H1 (cell line): ENCODE data around the gene GLUD1. TPM values are rescaled to one million over a fixed set of nuclear protein-coding genes. Genes with fewer than 3 reads are reported as not detected.

Source experiments
- CTCF ChIA-PET: fragments of 300-600 bp; sonication (Branson Sonifier 250); formaldehyde crosslinking; loops from one replicate; lab custom pipeline; 2021; ENCODE audit not compliant: partially characterized antibody; lab: Charles Lee
- POLR2A ChIA-PET: fragments of 300-600 bp; sonication (Branson Sonifier 250); formaldehyde crosslinking; loops from one replicate; lab custom pipeline; 2021; ENCODE audit warnings: inconsistent platforms; ENCODE audit not compliant: partially characterized antibody; lab: Charles Lee
- DNase-seq, 2 experiments: peaks; one replicate each; pipeline versions ENCODE4 v3.0.0 to v3.0.0-alpha.2; 2010 to 2022; ENCODE audit warnings: low spot score in 2 of 2, low read depth in 1 of 2, mixed read lengths in 1 of 2
- FAIRE-seq: peaks from 2 replicates; lab custom pipeline; 2011; peaks lifted over from hg19 to GRCh38; lab: Jason Lieb, UNC
- H2AFZ ChIP-seq: 2 replicates; pipeline ENCODE4 v1.8.1; 2012; ENCODE audit warnings: low read length, inconsistent platforms
- H2AK5ac ChIP-seq: 2 replicates; pipeline ENCODE4 v1.6.1; 2013; ENCODE audit warnings: low read depth, low read length
- H2BK120ac ChIP-seq: replicated peaks from 2 replicates; pipeline ENCODE3; 2013; ENCODE audit warnings: low read depth, low read length, inconsistent platforms
- H2BK12ac ChIP-seq: 2 replicates; pipeline ENCODE4 v1.6.1; 2013; ENCODE audit warnings: low read depth, low read length
- H2BK15ac ChIP-seq: 2 replicates; pipeline ENCODE4 v1.6.1; 2013; ENCODE audit warnings: low read length
- H2BK20ac ChIP-seq: 2 replicates; pipeline ENCODE4 v1.6.1; 2013; ENCODE audit warnings: low read length
- H2BK5ac ChIP-seq: 2 replicates; pipeline ENCODE4 v1.6.1; 2013; ENCODE audit warnings: low read depth, low read length
- H3K14ac ChIP-seq: 2 replicates; pipeline ENCODE4 v1.6.1; 2013; ENCODE audit warnings: inconsistent platforms; ENCODE audit not compliant: insufficient read length
- H3K18ac ChIP-seq: 2 replicates; pipeline ENCODE4 v1.6.1; 2013; ENCODE audit warnings: low read length; ENCODE audit errors: extremely low read depth
- H3K23ac ChIP-seq: 2 replicates; pipeline ENCODE4 v1.6.1; 2013; ENCODE audit warnings: inconsistent platforms; ENCODE audit not compliant: insufficient read length
- H3K23me2 ChIP-seq: 2 replicates; pipeline ENCODE4 v1.6.1; 2013; ENCODE audit warnings: low read depth, low read length
- H3K27ac ChIP-seq: 2 replicates; pipeline ENCODE4 v1.6.1; 2011; ENCODE audit warnings: low read depth, low read length, inconsistent platforms
- H3K27me3 ChIP-seq, 4 experiments: replicated peaks in 1 of 4; 1 replicate in 1 of 4; 2 replicates in 3 of 4; pipeline versions ENCODE4 v1.6.1 to v1.8.1; 2011 to 2013; ENCODE audit warnings: low read length in 3 of 4, mild to moderate bottlenecking in 3 of 4, inconsistent platforms in 2 of 4, mixed read lengths in 2 of 4, moderate library complexity in 1 of 4; ENCODE audit not compliant: control insufficient read depth in 3 of 4, insufficient read depth in 3 of 4; ENCODE audit errors: extremely low read depth in 1 of 4
- H3K36me3 ChIP-seq, 4 experiments: 2 replicates each; pipeline versions ENCODE4 v1.6.1 to v1.8.1; 2011 to 2013; ENCODE audit warnings: mild to moderate bottlenecking in 4 of 4, low read length in 3 of 4, moderate library complexity in 2 of 4, control low read depth in 1 of 4, inconsistent platforms in 1 of 4; ENCODE audit not compliant: insufficient read depth in 4 of 4, control insufficient read depth in 2 of 4
- H3K4ac ChIP-seq: replicated peaks from 2 replicates; pipeline ENCODE3; 2013; ENCODE audit warnings: low read length, low read depth, mixed read lengths, inconsistent platforms; ENCODE audit not compliant: insufficient read length
- H3K4me1 ChIP-seq, 4 experiments: replicated peaks in 1 of 4; 1 replicate in 1 of 4; 2 replicates in 3 of 4; pipeline versions ENCODE4 v1.6.1 to v1.8.1; 2011 to 2013; ENCODE audit warnings: low read length in 3 of 4, inconsistent platforms in 2 of 4, mixed read lengths in 1 of 4; ENCODE audit not compliant: insufficient read depth in 4 of 4, control insufficient read depth in 3 of 4
- H3K4me2 ChIP-seq, 2 experiments: 2 replicates each; pipeline versions ENCODE4 v1.6.1 to v1.8.1; 2011 to 2013; ENCODE audit warnings: low read depth in 2 of 2, low read length in 2 of 2, control low read depth in 1 of 2, inconsistent platforms in 1 of 2, mild to moderate bottlenecking in 1 of 2; ENCODE audit not compliant: insufficient read depth in 1 of 2
- H3K4me3 ChIP-seq, 4 experiments: fragments of 200-600, 300-600 bp in 1 of 4; sonication (generic), shearing (Covaris generic), sonication (Bioruptor Twin) in 1 of 4; 2 replicates each; pipeline versions ENCODE4 v1.5.1 to v1.8.1; 2011 to 2016; ENCODE audit warnings: low read length in 4 of 4, low read depth in 3 of 4, control low read depth in 2 of 4, inconsistent platforms in 2 of 4, mild to moderate bottlenecking in 2 of 4, mixed read lengths in 1 of 4, moderate library complexity in 1 of 4; ENCODE audit not compliant: insufficient read depth in 2 of 4; ENCODE audit errors: extremely low read depth in 1 of 4
- H3K56ac ChIP-seq: replicated peaks from 2 replicates; pipeline ENCODE3; 2013; ENCODE audit warnings: low read depth, mild to moderate bottlenecking, mixed read lengths, low read length, inconsistent platforms; ENCODE audit not compliant: insufficient read length
- H3K79me1 ChIP-seq: 2 replicates; pipeline ENCODE4 v1.6.1; 2013; ENCODE audit warnings: low read depth, low read length, control low read depth
- H3K79me2 ChIP-seq, 2 experiments: 2 replicates each; pipeline versions ENCODE4 v1.6.1 to v1.8.1; 2012 to 2013; ENCODE audit warnings: low read length in 2 of 2, mild to moderate bottlenecking in 2 of 2, inconsistent platforms in 1 of 2; ENCODE audit not compliant: insufficient read depth in 2 of 2, control insufficient read depth in 1 of 2
- H3K9ac ChIP-seq, 4 experiments: replicated peaks in 1 of 4; 1 replicate in 1 of 4; 2 replicates in 3 of 4; pipeline versions ENCODE4 v1.6.1 to v1.8.1; 2011 to 2013; ENCODE audit warnings: low read depth in 3 of 4, low read length in 3 of 4, control low read depth in 2 of 4, mild to moderate bottlenecking in 2 of 4, moderate library complexity in 2 of 4, inconsistent platforms in 1 of 4; ENCODE audit errors: extremely low read depth in 1 of 4
- H3K9me3 ChIP-seq, 2 experiments: 2 replicates each; pipeline versions ENCODE4 v1.6.1 to v1.8.1; 2012 to 2013; ENCODE audit warnings: mild to moderate bottlenecking in 2 of 2, moderate library complexity in 2 of 2, control low read depth in 1 of 2, inconsistent platforms in 1 of 2, low read depth in 1 of 2, low read length in 1 of 2, mixed read lengths in 1 of 2; ENCODE audit not compliant: insufficient read depth in 2 of 2
- H4K20me1 ChIP-seq, 2 experiments: replicated peaks in 1 of 2; 2 replicates each; pipeline versions ENCODE3 to v1.8.1; 2011 to 2013; ENCODE audit warnings: inconsistent platforms in 2 of 2, low read length in 2 of 2, mild to moderate bottlenecking in 1 of 2; ENCODE audit not compliant: insufficient read depth in 2 of 2, control insufficient read depth in 1 of 2
- H4K5ac ChIP-seq: 2 replicates; pipeline ENCODE4 v1.6.1; 2013; ENCODE audit warnings: low read length, low read depth, mixed read lengths, inconsistent platforms; ENCODE audit not compliant: insufficient read length
- H4K8ac ChIP-seq: 2 replicates; pipeline ENCODE4 v1.8.0; 2013; ENCODE audit warnings: mild to moderate bottlenecking, moderate library complexity, low read length, inconsistent platforms; ENCODE audit not compliant: insufficient read depth; ENCODE audit errors: extremely low read depth
- H4K91ac ChIP-seq: replicated peaks from 2 replicates; pipeline ENCODE3; 2013; ENCODE audit warnings: low read length, mixed read lengths, inconsistent platforms; ENCODE audit not compliant: insufficient read length
- CTBP2 ChIP-seq: IDR thresholded peaks from 2 replicates; pipeline ENCODE4 v1.7.0; 2011; ENCODE audit warnings: borderline replicate concordance, mild to moderate bottlenecking, moderate library complexity, mixed read lengths, low read length; ENCODE audit not compliant: insufficient read depth, insufficient read length
- EP300 ChIP-seq, 2 experiments: IDR thresholded peaks; 1 replicate in 1 of 2; 2 replicates in 1 of 2; pipeline ENCODE4 v1.6.1; 2011 to 2012; ENCODE audit warnings: low read depth in 2 of 2, low read length in 2 of 2, mild to moderate bottlenecking in 2 of 2, borderline replicate concordance in 1 of 2, inconsistent platforms in 1 of 2, moderate library complexity in 1 of 2
- GTF2F1 ChIP-seq: IDR thresholded peaks from 2 replicates; pipeline ENCODE4 v1.6.1; 2012; ENCODE audit warnings: low read depth, low read length, improper control_type of control experiment, borderline replicate concordance
- KDM5A ChIP-seq: fragments of 200-600 bp; IDR thresholded peaks from 2 replicates; pipeline ENCODE4 v1.7.1; 2012; ENCODE audit warnings: mild to moderate bottlenecking, low read length, inconsistent platforms, mixed read lengths
- RAD21 ChIP-seq, 2 experiments: IDR thresholded peaks in 1 of 2; conservative IDR thresholded peaks in 1 of 2; 2 replicates each; pipeline ENCODE4 v1.6.1; 2011; ENCODE audit warnings: low read depth in 2 of 2, low read length in 2 of 2, improper control_type of control experiment in 1 of 2, inconsistent platforms in 1 of 2, mild to moderate bottlenecking in 1 of 2, moderate library complexity in 1 of 2
- RBBP5 ChIP-seq: IDR thresholded peaks from 2 replicates; pipeline ENCODE4 v1.7.1; 2012; ENCODE audit warnings: low read depth, mild to moderate bottlenecking, inconsistent platforms, low read length, moderate library complexity, borderline replicate concordance
- RNF2 ChIP-seq: fragments of 200-900, 300-1000 bp; sonication (generic); IDR thresholded peaks from 2 replicates; pipeline ENCODE4 v1.7.1; 2016; ENCODE audit warnings: borderline replicate concordance, low read depth, mild to moderate bottlenecking, antibody characterized with exemption, low read length; ENCODE audit not compliant: poor library complexity, severe bottlenecking; ENCODE audit errors: missing control alignments
- SUZ12 ChIP-seq: fragments of 200-600 bp; sonication (generic); IDR thresholded peaks from 2 replicates; pipeline ENCODE4 v1.6.1; 2012; ENCODE audit warnings: mild to moderate bottlenecking, inconsistent platforms, low read length, moderate library complexity, mixed read lengths
- ZNF274 ChIP-seq: IDR thresholded peaks from 2 replicates; pipeline ENCODE4 v1.7.0; 2012; ENCODE audit warnings: low read length, borderline replicate concordance; ENCODE audit errors: extremely low read depth
- WGBS, 2 experiments: shearing (Covaris generic) in 1 of 2; methylation state at CpG; one replicate each; pipeline versions ENCODE4 v1.1.6 to v1.1.7; 2013 to 2015; ENCODE audit warnings: low lambda C conversion rate in 2 of 2, mixed read lengths in 2 of 2, inconsistent platforms in 1 of 2, low coverage in 1 of 2, missing lambda C conversion rate in 1 of 2; ENCODE audit not compliant: insufficient replicate concordance in 2 of 2, insufficient coverage in 1 of 2, insufficient read length in 1 of 2; ENCODE audit errors: extremely low coverage in 1 of 2, missing lambda C conversion rate in 1 of 2; 5-methylcytosine and 5-hydroxymethylcytosine counted together
- polyA plus RNA-seq, 7 experiments: library from polyadenylated mRNA; depleted of rRNA in 3 of 7; stranded (reverse) in 5 of 7; unstranded in 2 of 7; fragments of >200 nt in 5 of 7; fragments of 200-250 nt in 2 of 7; gene quantifications; 1 replicate in 5 of 7; 2 replicates in 1 of 7; 4 replicates in 1 of 7; pipeline versions ENCODE4 v1.2.1 to v1.2.3, GENCODE V29; 2011 to 2013; ENCODE audit warnings: missing spikeins in 2 of 7, mixed read lengths in 2 of 7
- total RNA-seq: library from RNA; stranded (reverse); fragmentation: NEBNext Ultra II Directional; extraction: Animal tissue kit (Norgen Biotek cat#: 25700); gene quantifications from 2 replicates; pipeline ENCODE4 v1.2.1, GENCODE V29; 2021

GLUD1 gene
- total and polyA plus RNA-seq, 2 of the 8 experiments (the other 6 are each of a cell fraction or from before 2014, with no cell fraction given): 41.0 to 96.2 TPM

- Histone ChIP-seq H3K4ac (no peak overlapping the region), H3K27me3 (no peaks in the 10 kb centered on the region), H2BK20ac (no peak overlapping the region), H4K20me1 (no peaks in the 10 kb centered on the region), H3K4me3 (no peak overlapping the region), H2BK5ac (no peak overlapping the region), H3K18ac (no peak overlapping the region), H2BK15ac (no peak overlapping the region), H3K27ac (no peak overlapping the region), H2AFZ (no peak overlapping the region), H3K14ac (no peak overlapping the region), H3K23ac (no peak overlapping the region), H3K23me2 (no peaks in the 10 kb centered on the region), H2AK5ac (no peak overlapping the region), H3K4me2 (no peak overlapping the region), H2BK12ac (no peak overlapping the region), H3K4me1 (no peaks in the 10 kb centered on the region), H3K9me3 (no peaks in the 10 kb centered on the region), H4K5ac (no peak overlapping the region)
- ChIA-PET CTCF (no interaction called here), POLR2A (interaction anchor here (0.7 kb wide), 1 partner anchor 46 kb away, joined by 3 read pairs; no protein-coding TSS in a partner anchor)
- DNase-seq: no peak
- WGBS, 2 experiments: 89% methylated on average over 3 of the region's 3 CpGs; no CpG with 5 or more reads in 1 of the 2 experiments
- FAIRE-seq: no peak
- TF ChIP-seq SUZ12 (no peak), RAD21 (IDR thresholded peaks at IDR 0.05 in 1 of 2, conservative IDR thresholded peaks at IDR 0.05 in 1 of 2; ENCODE audit: low read depth in 2 of 2, low read length in 2 of 2) (no peak), RBBP5 (no peak), CTBP2 (no peak), ZNF274 (no peak), GTF2F1 (no peak), KDM5A (no peak), RNF2 (no peak), EP300 (IDR thresholded peaks at IDR 0.05; ENCODE audit: borderline replicate concordance in 1 of 2, low read depth in 2 of 2, low read length in 2 of 2) (no peak)
- TF ChIP-seq, all 59 proteins: peak for 0
- Histone ChIP-seq H3K36me3 (no peaks in the 10 kb centered on the region), H3K9ac (no peak overlapping the region), H3K79me1 (no peaks in the 10 kb centered on the region), H3K56ac (no peak overlapping the region), H4K8ac (no peak overlapping the region), H4K91ac (no peak overlapping the region), H3K79me2 (no peaks in the 10 kb centered on the region), H2BK120ac (no peak overlapping the region)
Observed at GRCh38 chr10:87000491-87000890, 94.2 kb downstream of the GLUD1 start.
